Endothelial cell of umbilical vein (primary cell): ENCODE measurements around the gene USP19.
A peak's percentile ranks its signal among the peaks of the same experiment; 100 is the strongest.

Source experiments
- EZH2 ChIP-seq: IDR thresholded peaks from 2 replicates; pipeline ENCODE4 v1.6.1; 2012; ENCODE audit warnings: borderline replicate concordance, low read depth, mild to moderate bottlenecking, moderate library complexity, low read length, inconsistent platforms; ENCODE audit not compliant: severe bottlenecking
- FOS ChIP-seq: IDR thresholded peaks from 2 replicates; pipeline ENCODE4 v1.6.1; 2011; ENCODE audit warnings: mild to moderate bottlenecking, low read length, moderate library complexity, borderline replicate concordance; ENCODE audit not compliant: insufficient read depth
- GATA2 ChIP-seq: IDR thresholded peaks from 2 replicates; pipeline ENCODE4 v1.7.0; 2011; ENCODE audit warnings: low read depth, mild to moderate bottlenecking, moderate library complexity, mixed read lengths, low read length; ENCODE audit not compliant: insufficient read length, insufficient read depth
- POLR2A ChIP-seq: IDR thresholded peaks from 2 replicates; pipeline ENCODE4 v1.6.1; 2012; ENCODE audit warnings: low read depth, mild to moderate bottlenecking, control low read depth, low read length
- POLR2AphosphoS5 ChIP-seq: IDR thresholded peaks from 2 replicates; pipeline ENCODE4 v1.6.1; 2012; ENCODE audit warnings: low read depth, mild to moderate bottlenecking, control low read depth, low read length, moderate library complexity; ENCODE audit not compliant: insufficient read depth
- TF ChIP-seq, protein P1 (sequence below), 2 donors: IDR thresholded peaks; 1 replicate in 1 of 2; 2 replicates in 1 of 2; pipeline ENCODE4 v1.5.1; 2011; ENCODE audit warnings: low read length in 2 of 2, mild to moderate bottlenecking in 2 of 2, moderate library complexity in 2 of 2, control low read depth in 1 of 2, inconsistent platforms in 1 of 2, low read depth in 1 of 2; ENCODE audit not compliant: insufficient read depth in 1 of 2; ENCODE audit errors: extremely low read depth in 1 of 2

GRCh38 chr3:49132437-49133225 is 12.0 kb upstream of the USP19 start, which contains the start of gene LAMB2:
- TF ChIP-seq, protein P1, sequence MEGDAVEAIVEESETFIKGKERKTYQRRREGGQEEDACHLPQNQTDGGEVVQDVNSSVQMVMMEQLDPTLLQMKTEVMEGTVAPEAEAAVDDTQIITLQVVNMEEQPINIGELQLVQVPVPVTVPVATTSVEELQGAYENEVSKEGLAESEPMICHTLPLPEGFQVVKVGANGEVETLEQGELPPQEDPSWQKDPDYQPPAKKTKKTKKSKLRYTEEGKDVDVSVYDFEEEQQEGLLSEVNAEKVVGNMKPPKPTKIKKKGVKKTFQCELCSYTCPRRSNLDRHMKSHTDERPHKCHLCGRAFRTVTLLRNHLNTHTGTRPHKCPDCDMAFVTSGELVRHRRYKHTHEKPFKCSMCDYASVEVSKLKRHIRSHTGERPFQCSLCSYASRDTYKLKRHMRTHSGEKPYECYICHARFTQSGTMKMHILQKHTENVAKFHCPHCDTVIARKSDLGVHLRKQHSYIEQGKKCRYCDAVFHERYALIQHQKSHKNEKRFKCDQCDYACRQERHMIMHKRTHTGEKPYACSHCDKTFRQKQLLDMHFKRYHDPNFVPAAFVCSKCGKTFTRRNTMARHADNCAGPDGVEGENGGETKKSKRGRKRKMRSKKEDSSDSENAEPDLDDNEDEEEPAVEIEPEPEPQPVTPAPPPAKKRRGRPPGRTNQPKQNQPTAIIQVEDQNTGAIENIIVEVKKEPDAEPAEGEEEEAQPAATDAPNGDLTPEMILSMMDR (IDR thresholded peaks at IDR 0.05; ENCODE audit: extremely low read depth in 1 of 2, insufficient read depth in 1 of 2, low read depth in 1 of 2, low read length in 2 of 2): peak in 1 of 2 donors; percentile 42
- TF ChIP-seq GATA2 (no peak), POLR2A (peak; percentile 74), EZH2 (no peak), POLR2AphosphoS5 (peak; percentile 58), FOS (no peak)
